ACHN (cell line): Measurements from ENCODE around the gene GRAMD1B.
"Not testable (repeated sequence)": the region's sequence is repeated elsewhere in the genome, so short reads cannot be mapped to it uniquely, and the experiment has no call there.

Experiments
- DNase-seq: peaks from one replicate; pipeline ENCODE4 v3.0.0-alpha.2; 2015
- in situ Hi-C: cut with HindIII; loops from 2 replicates; pipeline ENCODE4 v1.10.0; 2017; ENCODE audit warnings: low sequenced_read_pairs, low pct_ligation_motif_present, low pct_unique_long_range_greater_than_20kb

The GRAMD1B gene

GRCh38 chr11:123484448-123484847 is 54.4 kb downstream of the GRAMD1B start:
- in situ Hi-C loops: no loop called here

GRCh38 chr11:123487157-123487744 is 57.2 kb downstream of the GRAMD1B start:
- in situ Hi-C loops: no loop called here
- no peak for DNase-seq

More at GRCh38 chr11:123484448-123484847, 54.4 kb downstream of the GRAMD1B start:
- DNase-seq: no peak

GRCh38 chr11:123490527-123490926 is 60.5 kb downstream of the GRAMD1B start:
- no peak for DNase-seq
- in situ Hi-C loops: no loop called here

- in situ Hi-C loops: no loop called here
Measured at GRCh38 chr11:123491241-123491640, 61.2 kb downstream of the GRAMD1B start.

GRCh38 chr11:123493349-123494063 is 63.4 kb downstream of the GRAMD1B start:
- in situ Hi-C loops: no loop called here
- no peak for DNase-seq

More at GRCh38 chr11:123491241-123491640, 61.2 kb downstream of the GRAMD1B start:
- no peak for DNase-seq

GRCh38 chr11:123494195-123495050 is 64.4 kb downstream of the GRAMD1B start:
- in situ Hi-C loops: no loop called here
- DNase-seq: no peak

- no peak for DNase-seq
- in situ Hi-C loops: no loop called here
Measured at GRCh38 chr11:123504401-123504800, 74.3 kb downstream of the GRAMD1B start.

GRCh38 chr11:123505546-123506299 is 75.7 kb downstream of the GRAMD1B start:
- in situ Hi-C loops: no loop called here
- peak; percentile 77 for DNase-seq

GRCh38 chr11:123507043-123507442 is 77.0 kb downstream of the GRAMD1B start:
- no peak for DNase-seq
- in situ Hi-C loops: no loop called here

GRCh38 chr11:123509737-123510578 is 79.9 kb downstream of the GRAMD1B start:
- in situ Hi-C loops: no loop called here
- peak; percentile 84 for DNase-seq

GRCh38 chr11:123510579-123510905 is 80.5 kb downstream of the GRAMD1B start:
- in situ Hi-C loops: no loop called here
- DNase-seq: no peak

- DNase-seq: peak; percentile 89
- in situ Hi-C loops: no loop called here
Measured at GRCh38 chr11:123511037-123511870, 81.2 kb downstream of the GRAMD1B start.

- in situ Hi-C loops, DNase-seq: not testable (repeated sequence)
Measured at GRCh38 chr11:123513309-123513708, 83.2 kb downstream of the GRAMD1B start.

GRCh38 chr11:123516238-123516637 is 86.2 kb downstream of the GRAMD1B start:
- in situ Hi-C loops: no loop called here
- DNase-seq: no peak

- in situ Hi-C loops: no loop called here
- no peak for DNase-seq
Measured at GRCh38 chr11:123517559-123518364, 87.7 kb downstream of the GRAMD1B start.

GRCh38 chr11:123518496-123519054 is 88.5 kb downstream of the GRAMD1B start:
- in situ Hi-C loops: no loop called here
- DNase-seq: no peak
